ENCODE measurements around the gene RALGAPB.
"Not testable (repeated sequence)": the region's sequence is repeated elsewhere in the genome, so short reads cannot be mapped to it uniquely, and the experiment has no call there.

RALGAPB gene

DNA sequence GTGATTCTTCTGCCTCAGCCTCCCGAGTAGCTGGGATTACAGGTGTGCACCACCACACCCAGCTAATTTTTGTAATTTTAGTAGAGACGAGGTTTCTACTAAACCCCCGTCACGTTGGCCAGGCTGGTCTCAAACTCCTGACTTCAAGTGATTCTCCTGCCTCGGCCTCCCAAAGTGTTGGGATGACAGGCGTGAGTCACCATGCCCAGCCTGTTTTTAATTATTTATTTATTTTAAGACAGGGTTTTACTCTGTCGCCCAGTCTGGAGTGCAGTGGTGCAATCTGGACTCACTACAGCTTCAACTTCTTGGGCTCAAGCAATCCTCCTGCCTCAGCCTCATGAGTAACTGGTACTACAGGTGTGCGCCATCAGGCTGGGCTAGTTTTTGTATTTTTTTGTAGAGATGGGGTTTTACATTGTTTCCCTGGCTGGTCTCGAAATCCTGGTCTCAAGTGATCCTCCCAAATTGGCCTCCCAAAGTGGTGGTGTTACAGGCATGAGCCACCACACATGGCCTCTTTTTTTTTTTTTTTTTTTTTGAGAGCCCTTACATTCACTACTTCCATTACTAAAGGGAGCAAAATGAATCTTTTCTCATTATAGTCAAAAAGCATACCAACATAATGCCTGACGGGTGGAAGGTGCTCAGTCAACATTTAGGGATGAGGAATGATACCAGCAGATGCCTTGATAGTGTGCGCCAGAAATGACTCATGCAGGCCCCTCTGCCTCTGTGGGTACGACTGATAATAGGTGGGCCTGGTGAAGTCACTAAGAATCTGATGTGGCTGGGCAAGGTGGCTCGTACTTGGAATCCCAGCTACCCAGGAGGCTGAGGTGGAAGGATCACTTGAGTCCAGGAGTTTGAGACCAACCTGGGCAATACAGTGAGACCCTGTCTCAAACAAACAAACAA lies 17.8 kb upstream of the RALGAPB start:
- TF ChIP-seq, protein P1, sequence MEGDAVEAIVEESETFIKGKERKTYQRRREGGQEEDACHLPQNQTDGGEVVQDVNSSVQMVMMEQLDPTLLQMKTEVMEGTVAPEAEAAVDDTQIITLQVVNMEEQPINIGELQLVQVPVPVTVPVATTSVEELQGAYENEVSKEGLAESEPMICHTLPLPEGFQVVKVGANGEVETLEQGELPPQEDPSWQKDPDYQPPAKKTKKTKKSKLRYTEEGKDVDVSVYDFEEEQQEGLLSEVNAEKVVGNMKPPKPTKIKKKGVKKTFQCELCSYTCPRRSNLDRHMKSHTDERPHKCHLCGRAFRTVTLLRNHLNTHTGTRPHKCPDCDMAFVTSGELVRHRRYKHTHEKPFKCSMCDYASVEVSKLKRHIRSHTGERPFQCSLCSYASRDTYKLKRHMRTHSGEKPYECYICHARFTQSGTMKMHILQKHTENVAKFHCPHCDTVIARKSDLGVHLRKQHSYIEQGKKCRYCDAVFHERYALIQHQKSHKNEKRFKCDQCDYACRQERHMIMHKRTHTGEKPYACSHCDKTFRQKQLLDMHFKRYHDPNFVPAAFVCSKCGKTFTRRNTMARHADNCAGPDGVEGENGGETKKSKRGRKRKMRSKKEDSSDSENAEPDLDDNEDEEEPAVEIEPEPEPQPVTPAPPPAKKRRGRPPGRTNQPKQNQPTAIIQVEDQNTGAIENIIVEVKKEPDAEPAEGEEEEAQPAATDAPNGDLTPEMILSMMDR (IDR thresholded peaks at IDR 0.05; ENCODE audit: low read depth, low read length) = no peak
- H3K4me3 ChIP-seq (ENCODE audit: low read depth, low read length) = no peak overlapping the region

DNA sequence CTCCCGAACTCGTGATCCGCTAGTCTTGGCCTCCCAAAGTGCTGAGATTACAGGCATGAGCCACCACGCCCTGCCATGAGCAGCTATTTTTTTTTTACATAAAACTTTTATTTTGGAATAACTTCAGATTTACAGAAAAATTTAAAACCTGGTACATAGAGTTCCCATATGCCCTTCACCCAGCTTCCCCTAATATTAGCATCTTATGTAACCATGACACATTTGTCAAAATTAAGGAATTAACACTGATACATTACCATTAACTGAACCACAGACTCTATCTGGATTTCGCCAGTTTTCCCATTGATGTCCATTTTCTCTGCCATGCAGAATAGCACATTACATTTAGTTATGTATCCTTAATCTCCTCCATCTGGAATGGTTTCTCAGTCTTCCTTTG lies 14.3 kb upstream of the RALGAPB start:
- TF ChIP-seq, protein P1 (IDR thresholded peaks at IDR 0.05; ENCODE audit: low read depth, low read length) = no peak

DNA sequence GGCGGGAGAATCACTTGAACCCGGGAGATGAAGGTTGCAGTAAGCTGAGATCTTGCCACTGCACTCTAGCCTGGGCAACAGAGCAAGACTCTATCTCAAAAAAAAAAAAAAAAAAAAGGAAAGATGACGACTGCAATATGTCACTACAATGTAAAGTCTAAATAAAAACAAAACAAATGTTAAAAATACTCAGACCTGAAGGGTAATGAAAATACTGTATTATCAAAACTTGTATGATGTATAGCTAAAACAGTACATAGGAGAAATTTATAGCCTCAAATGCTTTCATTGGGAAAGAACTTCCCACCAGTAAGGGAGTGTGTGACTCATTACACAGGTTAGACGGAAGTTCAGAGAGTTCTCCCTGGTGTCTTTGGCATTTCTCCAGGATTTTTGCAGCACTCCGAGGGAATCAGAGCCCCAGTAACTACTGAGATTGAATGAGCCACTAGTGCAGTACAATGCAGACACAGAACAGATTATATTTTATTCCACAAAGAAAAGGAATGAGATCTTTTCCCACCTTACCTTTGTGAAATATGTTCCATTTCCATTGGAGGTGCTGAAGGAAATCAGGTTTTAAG lies 12.5 kb upstream of the RALGAPB start:
- TF ChIP-seq, protein P1 (IDR thresholded peaks at IDR 0.05; ENCODE audit: low read depth, low read length) = no peak
- H3K4me3 ChIP-seq (ENCODE audit: low read depth, low read length) = no peak overlapping the region

More for the DNA sequence above, 14.3 kb upstream of the RALGAPB start:
- H3K4me3 ChIP-seq (ENCODE audit: low read depth, low read length) = no peak overlapping the region

DNA sequence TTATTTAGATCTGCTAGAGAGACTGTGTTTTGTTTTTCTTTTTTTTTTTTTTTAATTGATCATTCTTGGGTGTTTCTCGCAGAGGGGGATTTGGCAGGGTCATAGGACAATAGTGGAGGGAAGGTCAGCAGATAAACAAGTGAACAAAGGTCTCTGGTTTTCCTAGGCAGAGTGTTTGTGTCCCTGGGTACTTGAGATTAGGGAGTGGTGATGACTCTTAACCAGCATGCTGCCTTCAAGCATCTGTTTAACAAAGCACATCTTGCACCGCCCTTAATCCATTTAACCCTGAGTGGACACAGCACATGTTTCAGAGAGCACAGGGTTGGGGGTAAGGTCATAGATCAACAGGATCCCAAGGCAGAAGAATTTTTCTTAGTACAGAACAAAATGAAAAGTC lies 12.0 kb upstream of the RALGAPB start:
- not testable (repeated sequence) for H3K4me3 ChIP-seq (ENCODE audit: low read depth, low read length)

DNA sequence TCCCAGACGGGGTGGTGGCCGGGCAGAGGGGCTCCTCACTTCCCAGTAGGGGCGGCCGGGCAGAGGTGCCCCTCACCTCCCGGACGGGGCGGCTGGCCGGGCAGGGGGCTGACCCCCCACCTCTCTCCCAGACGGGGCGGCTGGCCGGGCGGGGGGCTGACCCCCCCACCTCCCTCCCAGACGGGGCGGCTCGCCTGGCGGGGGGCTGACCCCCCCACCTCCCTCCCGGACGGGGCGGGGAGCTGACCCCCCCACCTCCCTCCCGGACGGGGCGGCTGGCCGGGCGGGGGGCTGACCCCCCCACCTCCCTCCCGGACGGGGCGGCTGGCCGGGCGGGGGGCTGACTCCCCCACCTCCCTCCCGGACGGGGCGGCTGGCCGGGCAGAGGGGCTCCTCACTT lies 11.5 kb upstream of the RALGAPB start:
- not testable (repeated sequence) for H3K4me3 ChIP-seq (ENCODE audit: low read depth, low read length)

DNA sequence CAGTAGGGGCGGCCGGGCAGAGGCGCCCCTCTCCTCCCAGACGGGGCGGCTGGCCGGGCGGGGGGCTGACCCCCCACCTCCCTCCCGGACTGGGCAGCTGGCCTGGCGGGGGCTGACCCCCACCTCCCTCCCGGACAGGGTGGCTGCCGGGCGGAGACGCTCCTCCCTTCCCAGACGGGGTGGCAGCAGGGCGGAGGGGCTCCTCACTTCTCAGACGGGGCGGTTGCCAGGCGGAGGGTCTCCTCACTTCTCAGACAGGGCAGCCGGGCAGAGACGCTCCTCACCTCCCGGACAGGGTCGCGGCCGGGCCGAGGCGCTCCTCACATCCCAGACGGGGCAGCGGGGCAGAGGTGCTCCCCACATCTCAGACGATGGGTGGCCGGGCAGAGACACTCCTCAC lies 11.1 kb upstream of the RALGAPB start:
- not testable (repeated sequence) for H3K4me3 ChIP-seq (ENCODE audit: low read depth, low read length)

DNA sequence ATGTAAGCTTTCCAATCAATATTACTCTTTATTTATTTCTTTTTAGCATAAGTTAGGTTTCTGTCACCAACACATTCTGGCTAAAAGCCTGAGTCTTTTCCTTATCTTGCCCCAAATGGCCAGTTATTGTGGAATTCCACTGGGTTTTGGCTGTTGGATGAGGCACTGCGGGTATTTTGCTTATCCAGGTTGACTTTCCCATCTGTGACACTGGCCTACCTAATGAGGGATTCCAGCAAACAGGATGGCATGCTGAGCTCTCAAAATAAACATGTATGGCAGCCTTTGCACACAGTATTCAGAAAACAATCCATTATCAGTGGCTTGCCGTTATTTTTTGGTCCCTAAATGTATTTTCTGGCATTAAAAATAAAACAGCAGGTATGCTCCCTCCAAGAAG lies 6.5 kb upstream of the RALGAPB start:
- TF ChIP-seq, protein P1 (IDR thresholded peaks at IDR 0.05; ENCODE audit: low read depth, low read length) = no peak
- no peak overlapping the region for H3K4me3 ChIP-seq (ENCODE audit: low read depth, low read length)

DNA sequence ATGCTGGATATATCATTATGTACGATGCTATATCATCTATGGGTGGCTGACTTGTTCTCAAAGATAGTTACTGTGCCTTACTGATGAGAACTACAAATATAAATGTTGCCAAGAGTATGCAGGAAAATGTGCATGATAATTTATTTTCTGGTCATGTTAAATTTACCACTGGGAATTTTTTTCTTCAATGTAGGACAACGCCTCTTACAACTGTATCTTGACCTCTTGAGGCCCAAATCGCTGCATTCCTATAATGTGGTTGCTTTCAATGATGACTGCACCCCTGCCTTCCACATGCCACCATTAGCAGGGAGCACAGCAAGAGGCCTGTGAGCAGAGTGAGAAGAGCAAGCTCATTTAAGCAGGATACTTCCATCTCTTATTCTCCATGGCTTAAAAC lies 5.7 kb upstream of the RALGAPB start:
- TF ChIP-seq, protein P1 (IDR thresholded peaks at IDR 0.05; ENCODE audit: low read depth, low read length) = no peak
- no peak overlapping the region for H3K4me3 ChIP-seq (ENCODE audit: low read depth, low read length)

DNA sequence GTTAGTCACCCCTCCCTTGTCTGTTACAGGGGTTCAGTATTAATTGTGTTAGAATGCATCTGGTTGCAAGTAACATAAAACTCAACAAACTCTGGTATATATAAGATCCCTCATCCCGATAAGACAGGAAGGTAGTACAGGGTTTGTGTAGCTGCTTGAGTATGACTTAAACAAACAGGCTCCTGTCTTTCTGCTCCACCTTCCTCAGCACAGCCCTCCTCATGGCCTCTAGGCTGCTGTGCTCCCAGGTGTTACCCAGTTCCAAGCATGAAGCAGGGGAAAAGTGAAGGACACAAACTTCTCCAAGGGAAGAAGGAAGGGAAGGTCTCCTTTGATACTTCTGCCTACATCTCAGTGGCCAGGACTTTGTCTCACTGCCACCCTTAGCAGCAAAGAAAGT lies 1.4 kb upstream of the RALGAPB start:
- H3K4me3 ChIP-seq (ENCODE audit: low read depth, low read length) = no peak overlapping the region
- TF ChIP-seq, protein P1 (IDR thresholded peaks at IDR 0.05; ENCODE audit: low read depth, low read length) = no peak
